Left ventricle myocardium inferior (tissue), 1 donor: ENCODE results near the gene MEPCE. TPM values are rescaled to one million over a fixed set of nuclear protein-coding genes. Genes with fewer than 3 reads are reported as not detected.

ENCODE experiments used
- DNase-seq: peaks from one replicate; pipeline ENCODE4 v3.0.0-alpha.2; 2020
- H3K27ac ChIP-seq: fragments of 200-600 bp; replicated peaks from 2 replicates; pipeline ENCODE4 v1.8.0; 2021
- H3K27me3 ChIP-seq: fragments of 200-600 bp; 2 replicates; pipeline ENCODE4 v1.8.0; 2021; ENCODE audit warnings: low read depth
- H3K36me3 ChIP-seq: fragments of 200-600 bp; 2 replicates; pipeline ENCODE4 v1.8.0; 2021
- H3K4me1 ChIP-seq: fragments of 200-600 bp; 2 replicates; pipeline ENCODE4 v1.8.0; 2021
- H3K4me3 ChIP-seq: fragments of 200-600 bp; 2 replicates; pipeline ENCODE4 v1.8.0; 2021; ENCODE audit warnings: mild to moderate bottlenecking, moderate library complexity
- H3K9me3 ChIP-seq: fragments of 200-600 bp; replicated peaks from 2 replicates; pipeline ENCODE4 v1.8.0; 2021
- intact Hi-C: fragments of 100-400 bp; cut with micrococcal nuclease; formaldehyde crosslinking; loops from one replicate; pipeline ENCODE4 v1.11.0; 2022
- total RNA-seq: library from RNA; stranded (reverse); fragmentation: NEBNext Ultra II Directional; extraction: Animal tissue kit (Norgen Biotek cat#: 25700); gene quantifications from one replicate; pipeline ENCODE4 v1.2.1, GENCODE V29; 2021
- TF ChIP-seq, protein P1 (sequence below): fragments of 200-600 bp; IDR thresholded peaks from 2 replicates; pipeline ENCODE4 v1.8.0; 2021; ENCODE audit warnings: antibody characterized with exemption, mild to moderate bottlenecking, borderline replicate concordance
- donor health status: DM: no; HTN: yes; CAD: no; lungs with severe emphysema.

MEPCE gene
- total RNA-seq, 1 donor from 2014 or later = 23.6 TPM

DNA sequence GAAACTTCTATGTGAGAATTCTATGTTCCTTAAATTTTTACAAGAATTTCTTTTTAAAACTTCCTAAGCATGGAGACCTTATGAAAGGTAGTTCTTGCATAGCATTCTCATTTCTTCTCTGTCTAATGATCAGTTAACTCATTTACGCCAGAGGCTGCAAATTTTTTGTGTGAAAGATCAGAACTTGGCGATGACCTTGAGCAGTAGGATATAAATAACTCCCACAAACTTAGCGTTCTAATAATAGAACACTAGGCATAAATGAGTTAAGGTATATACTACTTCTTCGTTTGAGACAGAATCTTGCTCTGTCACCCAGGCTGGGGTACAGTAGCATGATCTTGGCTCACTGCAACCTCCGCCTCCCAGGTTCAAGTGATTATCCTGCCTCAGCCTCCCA lies 42.7 kb upstream of the MEPCE start:
- intact Hi-C loops = no loop called here
- H3K27me3 ChIP-seq = no peaks in the 10 kb centered on the region
- DNase-seq = no peak

DNA sequence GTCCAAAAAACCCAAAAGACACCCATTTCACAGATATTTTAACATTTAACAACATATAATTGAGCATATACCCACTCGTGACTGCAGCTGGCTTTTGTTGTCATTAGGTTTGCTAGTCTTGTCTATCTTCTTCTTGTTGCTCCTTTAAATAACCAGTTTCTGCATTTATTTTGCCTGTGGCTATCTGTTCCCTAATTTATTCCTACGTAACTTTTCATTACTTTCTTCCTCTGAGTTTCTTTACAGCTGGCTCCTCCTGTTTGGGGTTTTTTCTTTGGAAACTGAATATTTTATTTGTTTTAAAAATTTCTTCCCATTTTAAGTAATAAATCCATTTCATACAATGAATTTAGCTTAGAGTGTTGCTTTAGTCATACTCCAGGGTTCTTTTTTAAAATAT lies 41.9 kb upstream of the MEPCE start:
- Histone ChIP-seq H3K36me3 (no peaks in the 10 kb centered on the region), H3K9me3 (no peaks in the 10 kb centered on the region), H3K27ac (no peak overlapping the region), H3K4me3 (no peak overlapping the region), H3K27me3 (no peaks in the 10 kb centered on the region), H3K4me1 (peaks cover 26% of the 10 kb centered on the region)
- TF ChIP-seq, protein P1, sequence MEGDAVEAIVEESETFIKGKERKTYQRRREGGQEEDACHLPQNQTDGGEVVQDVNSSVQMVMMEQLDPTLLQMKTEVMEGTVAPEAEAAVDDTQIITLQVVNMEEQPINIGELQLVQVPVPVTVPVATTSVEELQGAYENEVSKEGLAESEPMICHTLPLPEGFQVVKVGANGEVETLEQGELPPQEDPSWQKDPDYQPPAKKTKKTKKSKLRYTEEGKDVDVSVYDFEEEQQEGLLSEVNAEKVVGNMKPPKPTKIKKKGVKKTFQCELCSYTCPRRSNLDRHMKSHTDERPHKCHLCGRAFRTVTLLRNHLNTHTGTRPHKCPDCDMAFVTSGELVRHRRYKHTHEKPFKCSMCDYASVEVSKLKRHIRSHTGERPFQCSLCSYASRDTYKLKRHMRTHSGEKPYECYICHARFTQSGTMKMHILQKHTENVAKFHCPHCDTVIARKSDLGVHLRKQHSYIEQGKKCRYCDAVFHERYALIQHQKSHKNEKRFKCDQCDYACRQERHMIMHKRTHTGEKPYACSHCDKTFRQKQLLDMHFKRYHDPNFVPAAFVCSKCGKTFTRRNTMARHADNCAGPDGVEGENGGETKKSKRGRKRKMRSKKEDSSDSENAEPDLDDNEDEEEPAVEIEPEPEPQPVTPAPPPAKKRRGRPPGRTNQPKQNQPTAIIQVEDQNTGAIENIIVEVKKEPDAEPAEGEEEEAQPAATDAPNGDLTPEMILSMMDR = no peak
- DNase-seq = no peak
- intact Hi-C loops = no loop called here

More for the DNA sequence above, 42.7 kb upstream of the MEPCE start:
- Histone ChIP-seq H3K4me1 (peaks cover 26% of the 10 kb centered on the region), H3K27ac (no peak overlapping the region), H3K4me3 (no peak overlapping the region), H3K9me3 (no peaks in the 10 kb centered on the region), H3K36me3 (no peaks in the 10 kb centered on the region)
- TF ChIP-seq, protein P1 = no peak

GRCh38 chr7:100389437-100390088 lies 40.1 kb upstream of the MEPCE start:
- TF ChIP-seq, protein P1 = no peak
- intact Hi-C loops = no loop called here
- no peak for DNase-seq
- H3K4me3 ChIP-seq = no peak overlapping the region
- no peaks in the 10 kb centered on the region for H3K36me3 ChIP-seq
- H3K27ac ChIP-seq = no peak overlapping the region
- H3K4me1 ChIP-seq = peaks cover 26% of the 10 kb centered on the region
- no peaks in the 10 kb centered on the region for H3K9me3 ChIP-seq
- H3K27me3 ChIP-seq = no peaks in the 10 kb centered on the region

GRCh38 chr7:100390286-100391009 lies 39.2 kb upstream of the MEPCE start:
- Histone ChIP-seq H3K36me3 (no peaks in the 10 kb centered on the region), H3K4me3 (no peak overlapping the region), H3K27me3 (no peaks in the 10 kb centered on the region), H3K4me1 (peaks cover 20% of the 10 kb centered on the region), H3K9me3 (no peaks in the 10 kb centered on the region), H3K27ac (no peak overlapping the region)
- TF ChIP-seq, protein P1 = no peak
- no peak for DNase-seq
- intact Hi-C loops = no loop called here

- intact Hi-C loops = no loop called here
- H3K27ac ChIP-seq = no peak overlapping the region
- no peaks in the 10 kb centered on the region for H3K36me3 ChIP-seq
- no peaks in the 10 kb centered on the region for H3K9me3 ChIP-seq
- TF ChIP-seq, protein P1 = no peak
- DNase-seq = no peak
- no peak overlapping the region for H3K4me3 ChIP-seq
- H3K27me3 ChIP-seq = no peaks in the 10 kb centered on the region
- peaks cover 13% of the 10 kb centered on the region for H3K4me1 ChIP-seq
Measured at GRCh38 chr7:100393233-100393905, 36.3 kb upstream of the MEPCE start.
